ENCODE results near the gene SDK2.

DNA sequence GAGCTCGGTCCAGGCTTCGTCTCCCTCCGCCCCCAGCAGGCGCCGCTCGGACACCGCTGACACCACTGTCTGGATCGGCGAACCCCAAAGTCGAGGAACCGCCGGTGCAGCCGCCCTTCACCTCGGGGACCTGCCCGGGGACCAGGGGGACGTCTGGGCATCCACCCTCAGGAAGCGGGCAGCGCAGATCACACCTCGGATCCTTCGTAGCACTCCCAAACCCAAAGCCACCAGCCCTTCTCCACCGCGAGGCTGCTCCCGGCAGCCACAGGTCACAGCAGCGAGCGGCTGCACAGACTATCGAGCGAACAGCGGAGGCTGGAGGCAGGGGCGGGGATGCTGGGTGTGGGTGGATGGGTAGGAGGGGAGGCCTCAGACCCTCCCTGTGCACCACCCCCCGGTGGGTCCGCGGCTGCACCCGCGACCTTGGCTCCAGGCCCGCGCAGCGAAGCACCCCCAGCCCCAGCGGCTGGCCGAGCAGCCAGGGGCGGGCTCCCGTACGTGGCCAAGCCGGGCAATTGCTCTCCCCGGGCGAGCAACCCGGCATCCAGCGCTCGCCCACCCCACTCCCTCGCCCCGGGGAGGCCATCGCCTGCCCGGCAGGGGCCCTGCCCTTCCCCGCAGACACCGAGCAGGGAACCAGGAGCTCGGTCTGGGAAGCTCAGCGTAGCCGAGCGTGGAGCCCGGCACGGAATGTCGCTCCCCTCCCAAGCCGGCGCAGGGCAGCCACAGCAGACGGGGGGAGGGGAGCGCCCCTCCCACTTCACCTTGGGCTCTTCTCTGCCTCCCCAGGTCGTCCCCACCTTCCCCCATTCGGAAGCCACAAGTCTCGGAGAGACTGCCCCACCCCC lies 1.0 kb downstream of the SDK2 start:
- TF ChIP-seq POLR2A (IDR thresholded peaks at IDR 0.05; ENCODE audit: low read length) (no peak), EP300 (IDR thresholded peaks at IDR 0.05) (no peak), CEBPB (IDR thresholded peaks at IDR 0.05) (no peak)

Measured in A549 (cell line).